Left lung (tissue), 10 donors: ENCODE results near the gene CNPPD1. TPM values are rescaled to one million over a fixed set of nuclear protein-coding genes. Genes with fewer than 3 reads are reported as not detected.

ENCODE experiments used
- ATAC-seq: fragments of 200-7000 bp; cut with Tn5 transposase; one replicate; pipeline ENCODE4 v1.9.1; 2020; ENCODE audit warnings: moderate library complexity
- DNase-seq, 4 donors: peaks; one replicate each; pipeline ENCODE4 v3.0.0-alpha.2; 2013 to 2020
- H3K27ac ChIP-seq, 2 donors: fragments of 200-600 bp; sonication (generic) in 1 of 2; one replicate each; pipeline versions ENCODE4 v1.5.0 to v1.8.0; 2020 to 2021
- H3K27me3 ChIP-seq, 2 donors: fragments of 200-600 bp; sonication (generic) in 1 of 2; one replicate each; pipeline versions ENCODE4 v1.5.0 to v1.8.0; 2020 to 2021
- H3K36me3 ChIP-seq, 2 donors: fragments of 200-600 bp; sonication (generic) in 1 of 2; one replicate each; pipeline versions ENCODE4 v1.5.0 to v1.8.0; 2020 to 2021
- H3K4me1 ChIP-seq, 2 donors: fragments of 200-600 bp; one replicate each; pipeline ENCODE4 v1.8.0; 2021
- H3K4me3 ChIP-seq, 2 donors: fragments of 200-600 bp; sonication (generic) in 1 of 2; one replicate each; pipeline versions ENCODE4 v1.5.0 to v1.8.0; 2020 to 2021; ENCODE audit warnings: mild to moderate bottlenecking in 1 of 2
- H3K9me3 ChIP-seq, 2 donors: fragments of 200-600 bp; sonication (generic) in 1 of 2; one replicate each; pipeline versions ENCODE4 v1.5.0 to v1.8.0; 2020 to 2021
- intact Hi-C, 2 donors: fragments of 100-400 bp; cut with DNase I; formaldehyde crosslinking; loops; one replicate each; pipeline versions ENCODE4 v1.11.2 to v1.14.2; 2022
- polyA plus RNA-seq, 6 donors: library from polyadenylated mRNA; unstranded; fragments of 120-200 nt; gene quantifications; one replicate each; pipeline ENCODE4 v1.2.1, GENCODE V29; 2013; ENCODE audit not compliant: insufficient read length in 6 of 6
- total RNA-seq, 2 donors: library from RNA; stranded (reverse); fragmentation: NEBNext Ultra II Directional; extraction: Animal tissue kit (Norgen Biotek cat#: 25700); gene quantifications; one replicate each; pipeline ENCODE4 v1.2.1, GENCODE V29; 2021
- TF ChIP-seq, protein P1 (sequence below), 2 donors: fragments of 200-600 bp; sonication (generic) in 1 of 2; IDR thresholded peaks; one replicate each; pipeline versions ENCODE4 v1.5.0 to v1.8.0; 2021; ENCODE audit warnings: antibody characterized with exemption in 2 of 2
- donor health status: DM: no; HTN: yes; CAD: no.
- donor health status: DM: no; HTN: no; CAD: no.

Gene CNPPD1
- total and polyA plus RNA-seq, 8 donors = 34.6 to 68.2 (median 42.0) TPM

DNA sequence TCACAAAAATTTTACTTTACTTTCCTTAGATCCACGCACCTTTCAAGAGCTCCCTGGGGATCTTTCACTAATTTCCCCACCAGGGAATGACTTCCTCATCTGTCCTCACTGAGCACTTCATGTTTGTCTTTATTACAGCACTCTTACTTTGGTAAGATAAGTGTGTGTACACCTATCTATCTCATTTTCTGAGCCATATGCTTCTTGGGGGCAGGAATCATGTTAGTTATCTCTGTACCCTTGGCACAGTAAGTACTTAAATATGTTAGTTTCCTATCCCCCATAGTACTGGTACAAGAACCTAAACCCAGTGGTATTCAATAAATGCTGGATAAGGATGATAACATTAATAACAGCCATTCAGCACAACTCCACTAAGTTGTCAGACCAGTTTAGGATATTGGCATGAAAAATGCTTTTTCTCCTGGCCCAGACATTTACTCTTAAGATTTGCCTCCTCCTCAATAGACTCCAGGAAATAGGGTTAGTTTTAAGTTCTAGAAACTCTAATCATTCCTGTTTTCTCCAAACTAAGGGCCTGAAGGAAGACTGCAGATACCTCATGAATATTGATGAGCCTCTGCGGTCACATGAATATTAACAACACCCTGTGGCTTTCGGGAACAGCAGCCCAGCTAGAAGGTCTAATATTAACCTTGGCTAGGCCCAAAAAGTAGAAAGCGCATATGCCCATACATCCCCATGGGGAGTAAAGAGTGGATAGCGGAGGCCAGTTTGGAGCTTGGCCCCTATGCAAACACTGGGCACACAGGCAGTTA is 54.3 kb downstream of the CNPPD1 start:
- H3K9me3 ChIP-seq = no peaks in the 10 kb centered on the region
- H3K27ac ChIP-seq = peak overlapping the region; percentile 35 to 53
- intact Hi-C loops = loop anchor here in 1 of 2 donors (10.0 kb wide), 1 partner anchor 68 kb away; no protein-coding TSS in a partner anchor
- H3K36me3 ChIP-seq = no peaks in the 10 kb centered on the region
- no peak overlapping the region for H3K4me3 ChIP-seq
- peaks cover 16 to 24% of the 10 kb centered on the region in 2 donors for H3K4me1 ChIP-seq
- TF ChIP-seq, protein P1, sequence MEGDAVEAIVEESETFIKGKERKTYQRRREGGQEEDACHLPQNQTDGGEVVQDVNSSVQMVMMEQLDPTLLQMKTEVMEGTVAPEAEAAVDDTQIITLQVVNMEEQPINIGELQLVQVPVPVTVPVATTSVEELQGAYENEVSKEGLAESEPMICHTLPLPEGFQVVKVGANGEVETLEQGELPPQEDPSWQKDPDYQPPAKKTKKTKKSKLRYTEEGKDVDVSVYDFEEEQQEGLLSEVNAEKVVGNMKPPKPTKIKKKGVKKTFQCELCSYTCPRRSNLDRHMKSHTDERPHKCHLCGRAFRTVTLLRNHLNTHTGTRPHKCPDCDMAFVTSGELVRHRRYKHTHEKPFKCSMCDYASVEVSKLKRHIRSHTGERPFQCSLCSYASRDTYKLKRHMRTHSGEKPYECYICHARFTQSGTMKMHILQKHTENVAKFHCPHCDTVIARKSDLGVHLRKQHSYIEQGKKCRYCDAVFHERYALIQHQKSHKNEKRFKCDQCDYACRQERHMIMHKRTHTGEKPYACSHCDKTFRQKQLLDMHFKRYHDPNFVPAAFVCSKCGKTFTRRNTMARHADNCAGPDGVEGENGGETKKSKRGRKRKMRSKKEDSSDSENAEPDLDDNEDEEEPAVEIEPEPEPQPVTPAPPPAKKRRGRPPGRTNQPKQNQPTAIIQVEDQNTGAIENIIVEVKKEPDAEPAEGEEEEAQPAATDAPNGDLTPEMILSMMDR (IDR thresholded peaks at IDR 0.05) = no peak
- H3K27me3 ChIP-seq = no peaks in the 10 kb centered on the region
- DNase-seq (peak in 1 of 4 donors; percentile 42), ATAC-seq (peak; percentile 43)

Other genes with a start within 250 kb of the CNPPD1 start
- not detected for gene CDK5R2, start 217.3 kb downstream of the CNPPD1 start, total RNA-seq
- gene CDK5R2, start 217.3 kb downstream of the CNPPD1 start, polyA plus RNA-seq = under 1 TPM; 0.13 to 0.30 (median 0.17) TPM
- not detected for gene FEV, start 191.7 kb downstream of the CNPPD1 start, total RNA-seq
- not detected for gene FEV, start 191.7 kb downstream of the CNPPD1 start, polyA plus RNA-seq
- gene CRYBA2, start 183.5 kb downstream of the CNPPD1 start, total RNA-seq = not detected
- under 1 TPM in 1 of 6 donors, not detected in 5; 0.22 TPM for gene CRYBA2, start 183.5 kb downstream of the CNPPD1 start, polyA plus RNA-seq
- gene CFAP65, start 135.4 kb downstream of the CNPPD1 start, total RNA-seq = 1 to 10 TPM in 1 of 2 donors, not detected in 1; 4.3 TPM
- 1 to 10 TPM in 5 of 6 donors, under 1 TPM in 1; 0.83 to 4.3 (median 2.9) TPM for gene CFAP65, start 135.4 kb downstream of the CNPPD1 start, polyA plus RNA-seq
- gene IHH, start 116.0 kb downstream of the CNPPD1 start, total RNA-seq = 1 to 10 TPM; 1.0 to 1.7 TPM
- 1 to 10 TPM; 1.7 to 3.7 (median 2.1) TPM for gene IHH, start 116.0 kb downstream of the CNPPD1 start, polyA plus RNA-seq
- 10 to 100 TPM; 14.0 to 16.4 TPM for gene NHEJ1, start 16.1 kb downstream of the CNPPD1 start, total RNA-seq
- gene NHEJ1, start 16.1 kb downstream of the CNPPD1 start, polyA plus RNA-seq = 10 to 100 TPM; 16.3 to 20.9 (median 18.8) TPM
- 1 to 10 TPM; 3.8 to 4.4 TPM for gene SLC23A3, start 6.9 kb downstream of the CNPPD1 start, total RNA-seq
- gene SLC23A3, start 6.9 kb downstream of the CNPPD1 start, polyA plus RNA-seq = 1 to 10 TPM; 2.6 to 5.5 (median 4.3) TPM
- 10 to 100 TPM; 84.6 to 85.4 TPM for gene RETREG2, start 1.4 kb upstream of the CNPPD1 start, total RNA-seq
- 10 to 100 TPM; 75.0 to 86.6 (median 81.7) TPM for gene RETREG2, start 1.4 kb upstream of the CNPPD1 start, polyA plus RNA-seq
- 10 to 100 TPM; 28.5 to 40.8 TPM for gene ZFAND2B, start 29.9 kb upstream of the CNPPD1 start, total RNA-seq
- gene ZFAND2B, start 29.9 kb upstream of the CNPPD1 start, polyA plus RNA-seq = 10 to 100 TPM; 26.3 to 41.8 (median 36.0) TPM
- gene ABCB6, start 42.0 kb upstream of the CNPPD1 start, total RNA-seq = 10 to 100 TPM; 24.3 to 45.3 TPM
- 10 to 100 TPM; 23.2 to 45.3 (median 30.1) TPM for gene ABCB6, start 42.0 kb upstream of the CNPPD1 start, polyA plus RNA-seq
- 10 to 100 TPM; 53.6 to 58.9 TPM for gene ATG9A, start 52.7 kb upstream of the CNPPD1 start, total RNA-seq
- 10 to 100 TPM; 43.1 to 52.6 (median 47.0) TPM for gene ATG9A, start 52.7 kb upstream of the CNPPD1 start, polyA plus RNA-seq
- 10 to 100 TPM; 34.5 to 36.5 TPM for gene ANKZF1, start 52.9 kb upstream of the CNPPD1 start, total RNA-seq
- gene ANKZF1, start 52.9 kb upstream of the CNPPD1 start, polyA plus RNA-seq = 10 to 100 TPM; 54.7 to 85.5 (median 80.0) TPM
- gene GLB1L, start 68.5 kb upstream of the CNPPD1 start, total RNA-seq = 10 to 100 TPM in 1 of 2 donors, 1 to 10 TPM in 1; 9.9 to 11.9 TPM
- 10 to 100 TPM; 14.6 to 17.9 (median 16.6) TPM for gene GLB1L, start 68.5 kb upstream of the CNPPD1 start, polyA plus RNA-seq
- 10 to 100 TPM; 23.9 to 26.3 TPM for gene STK16, start 68.6 kb upstream of the CNPPD1 start, total RNA-seq
- gene STK16, start 68.6 kb upstream of the CNPPD1 start, polyA plus RNA-seq = 10 to 100 TPM; 30.9 to 35.6 (median 33.2) TPM
- 1 to 10 TPM in 1 of 2 donors, not detected in 1; 3.0 TPM for gene TUBA4B, start 76.3 kb upstream of the CNPPD1 start, total RNA-seq
- 1 to 10 TPM in 5 of 6 donors, under 1 TPM in 1; 0.50 to 6.0 (median 3.7) TPM for gene TUBA4B, start 76.3 kb upstream of the CNPPD1 start, polyA plus RNA-seq
- gene TUBA4A, start 77.0 kb upstream of the CNPPD1 start, total RNA-seq = 10 to 100 TPM; 65.0 to 84.0 TPM
- gene TUBA4A, start 77.0 kb upstream of the CNPPD1 start, polyA plus RNA-seq = 10 to 100 TPM; 24.1 to 41.4 (median 36.2) TPM
- 10 to 100 TPM; 54.2 to 97.4 TPM for gene DNAJB2, start 102.4 kb upstream of the CNPPD1 start, total RNA-seq
- gene DNAJB2, start 102.4 kb upstream of the CNPPD1 start, polyA plus RNA-seq = 10 to 100 TPM; 58.7 to 74.8 (median 63.7) TPM
- gene PTPRN, start 132.5 kb upstream of the CNPPD1 start, total RNA-seq = 1 to 10 TPM in 1 of 2 donors, not detected in 1; 1.4 TPM
- 1 to 10 TPM in 1 of 6 donors, under 1 TPM in 5; 0.17 to 1.1 (median 0.79) TPM for gene PTPRN, start 132.5 kb upstream of the CNPPD1 start, polyA plus RNA-seq
- not detected for gene RESP18, start 155.8 kb upstream of the CNPPD1 start, total RNA-seq
- gene RESP18, start 155.8 kb upstream of the CNPPD1 start, polyA plus RNA-seq = not detected
- gene DNPEP, start 211.0 kb upstream of the CNPPD1 start, total RNA-seq = 10 to 100 TPM; 41.6 to 62.9 TPM
- 10 to 100 TPM; 60.6 to 86.4 (median 72.9) TPM for gene DNPEP, start 211.0 kb upstream of the CNPPD1 start, polyA plus RNA-seq
- gene DES, start 241.5 kb upstream of the CNPPD1 start, total RNA-seq = 100 to 1,000 TPM in 1 of 2 donors, 10 to 100 TPM in 1; 32.0 to 101 TPM
- 10 to 100 TPM in 5 of 6 donors, 1 to 10 TPM in 1; 8.7 to 31.3 (median 23.8) TPM for gene DES, start 241.5 kb upstream of the CNPPD1 start, polyA plus RNA-seq